RWPE2 (cell line): ENCODE measurements around the gene INHBB.

Source experiments
- ATAC-seq: fragments of 200-7000 bp; cut with Tn5 transposase; 3 replicates; pipeline ENCODE4 v1.9.1; 2021; ENCODE audit warnings: low read depth
- DNase-seq: peaks from one replicate; pipeline ENCODE4 v3.0.0-alpha.2; 2020; ENCODE audit warnings: low spot score
- H3K27ac ChIP-seq: fragments of 450-650 bp; 2 replicates; pipeline ENCODE4 v1.5.1; 2017; ENCODE audit warnings: mild to moderate bottlenecking; ENCODE audit not compliant: poor library complexity, severe bottlenecking
- H3K27me3 ChIP-seq: fragments of 250-450 bp; sonication (Bioruptor Pico); 2 replicates; pipeline ENCODE4 v1.5.1; 2021; ENCODE audit warnings: mild to moderate bottlenecking, moderate library complexity; ENCODE audit not compliant: insufficient read depth, poor library complexity, severe bottlenecking
- H3K36me3 ChIP-seq: fragments of 250-450 bp; sonication (Bioruptor Pico); 2 replicates; pipeline ENCODE4 v1.5.1; 2020; ENCODE audit warnings: low read depth, mild to moderate bottlenecking, moderate library complexity
- H3K4me1 ChIP-seq: fragments of 250-450 bp; sonication (Bioruptor Pico); 2 replicates; pipeline ENCODE4 v1.5.1; 2021; ENCODE audit warnings: mild to moderate bottlenecking, moderate library complexity; ENCODE audit not compliant: insufficient read depth, poor library complexity, severe bottlenecking
- H3K4me3 ChIP-seq: fragments of 250-450 bp; sonication (Bioruptor Pico); 2 replicates; pipeline ENCODE4 v1.5.1; 2021; ENCODE audit warnings: mild to moderate bottlenecking, moderate library complexity; ENCODE audit not compliant: severe bottlenecking
- H3K9me3 ChIP-seq: fragments of 250-450 bp; sonication (Bioruptor Pico); 2 replicates; pipeline ENCODE4 v1.5.1; 2021; ENCODE audit warnings: mild to moderate bottlenecking, moderate library complexity; ENCODE audit not compliant: severe bottlenecking
- TF ChIP-seq, protein P1 (sequence below): fragments of 450-650 bp; IDR thresholded peaks from one replicate; pipeline ENCODE4 v1.5.1; 2017; ENCODE audit warnings: mild to moderate bottlenecking, moderate library complexity; ENCODE audit not compliant: poor library complexity, severe bottlenecking

Gene INHBB

GRCh38 chr2:120336749-120337148, 9.2 kb upstream of the INHBB start:
- DNase-seq (no peak), ATAC-seq (no peak)
- no peaks in the 10 kb centered on the region for H3K36me3 ChIP-seq
- H3K4me3 ChIP-seq, result no peak overlapping the region
- H3K9me3 ChIP-seq, result no peaks in the 10 kb centered on the region
- no peaks in the 10 kb centered on the region for H3K4me1 ChIP-seq
- H3K27ac ChIP-seq, result no peak overlapping the region
- no peaks in the 10 kb centered on the region for H3K27me3 ChIP-seq
- TF ChIP-seq, protein P1, sequence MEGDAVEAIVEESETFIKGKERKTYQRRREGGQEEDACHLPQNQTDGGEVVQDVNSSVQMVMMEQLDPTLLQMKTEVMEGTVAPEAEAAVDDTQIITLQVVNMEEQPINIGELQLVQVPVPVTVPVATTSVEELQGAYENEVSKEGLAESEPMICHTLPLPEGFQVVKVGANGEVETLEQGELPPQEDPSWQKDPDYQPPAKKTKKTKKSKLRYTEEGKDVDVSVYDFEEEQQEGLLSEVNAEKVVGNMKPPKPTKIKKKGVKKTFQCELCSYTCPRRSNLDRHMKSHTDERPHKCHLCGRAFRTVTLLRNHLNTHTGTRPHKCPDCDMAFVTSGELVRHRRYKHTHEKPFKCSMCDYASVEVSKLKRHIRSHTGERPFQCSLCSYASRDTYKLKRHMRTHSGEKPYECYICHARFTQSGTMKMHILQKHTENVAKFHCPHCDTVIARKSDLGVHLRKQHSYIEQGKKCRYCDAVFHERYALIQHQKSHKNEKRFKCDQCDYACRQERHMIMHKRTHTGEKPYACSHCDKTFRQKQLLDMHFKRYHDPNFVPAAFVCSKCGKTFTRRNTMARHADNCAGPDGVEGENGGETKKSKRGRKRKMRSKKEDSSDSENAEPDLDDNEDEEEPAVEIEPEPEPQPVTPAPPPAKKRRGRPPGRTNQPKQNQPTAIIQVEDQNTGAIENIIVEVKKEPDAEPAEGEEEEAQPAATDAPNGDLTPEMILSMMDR, result no peak

DNA sequence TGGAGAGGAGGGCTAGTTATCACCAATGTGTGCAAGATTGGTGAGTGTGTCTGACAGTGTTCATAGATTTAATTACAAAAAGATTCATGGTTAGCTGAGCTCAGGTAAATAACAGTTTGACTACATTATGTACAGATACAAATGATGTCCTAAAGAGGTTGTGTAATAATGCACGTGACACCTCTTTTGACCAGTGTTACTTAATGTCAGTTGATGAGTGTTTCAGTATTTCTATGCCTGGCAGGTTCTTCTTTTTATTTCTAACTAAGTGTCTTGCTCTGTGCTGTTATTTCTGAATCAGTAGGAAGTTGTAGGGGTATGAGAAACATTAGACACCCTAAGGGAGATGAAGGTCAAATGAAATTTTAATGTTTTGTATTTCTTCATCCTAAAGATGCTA, 7.9 kb upstream of the INHBB start:
- H3K4me1 ChIP-seq, result no peaks in the 10 kb centered on the region
- H3K27ac ChIP-seq, result no peak overlapping the region
- ATAC-seq (no peak; the same call in 2 of the 3 replicates), DNase-seq (no peak)
- H3K27me3 ChIP-seq, result peaks cover 8% of the 10 kb centered on the region
- H3K9me3 ChIP-seq, result no peaks in the 10 kb centered on the region
- TF ChIP-seq, protein P1, result no peak
- H3K36me3 ChIP-seq, result no peaks in the 10 kb centered on the region
- H3K4me3 ChIP-seq, result no peak overlapping the region

- no peak overlapping the region for H3K27ac ChIP-seq
- H3K36me3 ChIP-seq, result no peaks in the 10 kb centered on the region
- no peak overlapping the region for H3K4me3 ChIP-seq
- DNase-seq (no peak), ATAC-seq (no peak)
- no peaks in the 10 kb centered on the region for H3K9me3 ChIP-seq
- no peaks in the 10 kb centered on the region for H3K4me1 ChIP-seq
- TF ChIP-seq, protein P1, result no peak
- peaks cover 39% of the 10 kb centered on the region for H3K27me3 ChIP-seq
Observed at GRCh38 chr2:120341977-120342376, 4.0 kb upstream of the INHBB start.

DNA sequence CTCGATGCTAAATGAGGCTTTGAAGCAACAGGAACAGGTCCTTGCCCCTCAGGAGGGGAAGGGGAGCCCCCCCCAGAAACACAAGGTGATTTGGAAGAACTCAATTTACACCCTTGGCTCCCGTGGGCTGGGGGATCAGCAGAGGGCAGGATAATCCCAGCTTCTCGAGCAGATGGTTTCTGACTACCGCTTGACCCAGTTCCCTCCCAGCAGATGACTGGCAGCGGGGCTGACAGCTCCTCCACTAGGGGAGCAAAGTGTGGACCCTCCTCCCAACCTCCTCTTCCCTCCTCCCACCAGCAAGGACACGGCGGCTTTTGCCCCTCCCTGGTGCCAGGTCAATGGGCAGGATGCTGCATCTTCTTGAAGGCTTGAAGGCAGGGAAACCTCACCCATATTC, 3.5 kb upstream of the INHBB start:
- no peak for DNase-seq
- TF ChIP-seq, protein P1, result no peak
- H3K27ac ChIP-seq, result no peak overlapping the region
- no peaks in the 10 kb centered on the region for H3K9me3 ChIP-seq
- H3K36me3 ChIP-seq, result no peaks in the 10 kb centered on the region
- peaks cover 43% of the 10 kb centered on the region for H3K27me3 ChIP-seq
- no peak overlapping the region for H3K4me3 ChIP-seq
- no peaks in the 10 kb centered on the region for H3K4me1 ChIP-seq
- ATAC-seq, result no peak

DNA sequence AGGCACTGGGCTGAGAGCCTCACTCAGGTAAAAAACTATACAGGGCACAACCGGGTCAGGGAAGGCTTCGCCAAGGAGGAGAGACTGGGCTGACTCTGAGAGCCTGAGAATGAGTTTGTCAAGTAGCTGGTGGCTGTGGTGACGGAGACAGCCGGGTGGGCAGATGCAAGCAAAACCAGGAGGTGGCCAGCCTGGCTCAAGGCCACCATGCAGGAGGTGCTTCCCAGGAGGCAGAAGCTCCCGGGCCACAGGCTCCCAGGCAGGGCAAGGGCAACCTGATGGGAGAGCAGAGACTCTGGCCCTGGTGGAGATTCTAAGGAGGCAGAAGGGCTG, 2.9 kb upstream of the INHBB start:
- no peaks in the 10 kb centered on the region for H3K9me3 ChIP-seq
- no peak for ATAC-seq

More for the DNA sequence above, 2.9 kb upstream of the INHBB start:
- no peak for DNase-seq
- Histone ChIP-seq H3K4me1 (no peaks in the 10 kb centered on the region), H3K36me3 (no peaks in the 10 kb centered on the region), H3K27me3 (peaks cover 50% of the 10 kb centered on the region), H3K27ac (no peak overlapping the region), H3K4me3 (no peak overlapping the region)
- TF ChIP-seq, protein P1, result no peak
